Breast epithelium (tissue), 4 donors: ENCODE measurements around the gene NEUROD2. TPM values are rescaled to one million over a fixed set of nuclear protein-coding genes. Genes with fewer than 3 reads are reported as not detected.
"Not testable (repeated sequence)": the region's sequence is repeated elsewhere in the genome, so short reads cannot be mapped to it uniquely, and the experiment has no call there.

Experiments
- DNase-seq, 2 donors: peaks; one replicate each; pipeline ENCODE4 v3.0.0-alpha.2; 2019; ENCODE audit warnings: low spot score in 2 of 2
- H3K27ac ChIP-seq, 2 donors: fragments of 200-600 bp; sonication (generic) in 1 of 2; one replicate each; pipeline ENCODE4 v1.5.1; 2016 to 2019; ENCODE audit warnings: mild to moderate bottlenecking in 1 of 2
- H3K27me3 ChIP-seq, 2 donors: fragments of 200-600 bp; sonication (generic) in 1 of 2; one replicate each; pipeline versions ENCODE4 v1.5.1 to v1.6.0; 2017 to 2019; ENCODE audit warnings: control low read depth in 1 of 2, mild to moderate bottlenecking in 1 of 2
- H3K36me3 ChIP-seq: fragments of 200-600 bp; one replicate; pipeline ENCODE4 v1.5.1; 2019
- H3K4me1 ChIP-seq, 2 donors: fragments of 200-600 bp; sonication (generic); one replicate each; pipeline ENCODE4 v1.5.1; 2016 to 2019; ENCODE audit warnings: control low read depth in 1 of 2
- H3K4me3 ChIP-seq, 3 donors: fragments of 200-600 bp; sonication (generic); 1 replicate in 2 of 3; 2 replicates in 1 of 3; pipeline ENCODE4 v1.5.1; 2016 to 2019; ENCODE audit warnings: mild to moderate bottlenecking in 3 of 3, moderate library complexity in 2 of 3
- H3K9me3 ChIP-seq, 2 donors: fragments of 200-600 bp; sonication (generic) in 1 of 2; one replicate each; pipeline ENCODE4 v1.5.1; 2016 to 2019; ENCODE audit warnings: control low read depth in 1 of 2
- POLR2A ChIP-seq: fragments of 450-650 bp; IDR thresholded peaks from one replicate; pipeline ENCODE4 v1.6.1; 2016; ENCODE audit warnings: antibody characterized with exemption, mild to moderate bottlenecking, moderate library complexity
- POLR2AphosphoS5 ChIP-seq, 3 donors: sonication (generic); formaldehyde crosslinking; IDR thresholded peaks; one replicate each; pipeline ENCODE4 v1.6.1; 2017; ENCODE audit warnings: antibody characterized with exemption in 3 of 3
- intact Hi-C: fragments of 100-400 bp; cut with DNase I; formaldehyde crosslinking; loops from one replicate; pipeline ENCODE4 v1.15.1; 2023; ENCODE audit warnings: low total_unique reads
- total RNA-seq, 3 donors: library from RNA; depleted of rRNA; stranded (reverse); fragments of >200 nt; gene quantifications; one replicate each; pipeline ENCODE4 v1.1.0, GENCODE V29; 2016
- TF ChIP-seq, protein P1 (sequence below), 3 donors: fragments of 450-650 bp; IDR thresholded peaks; one replicate each; pipeline ENCODE4 v1.5.1; 2016 to 2017; ENCODE audit warnings: antibody characterized with exemption in 3 of 3, mild to moderate bottlenecking in 3 of 3, moderate library complexity in 3 of 3

NEUROD2 gene
- total RNA-seq, 3 donors from 2014 or later = not detected

DNA sequence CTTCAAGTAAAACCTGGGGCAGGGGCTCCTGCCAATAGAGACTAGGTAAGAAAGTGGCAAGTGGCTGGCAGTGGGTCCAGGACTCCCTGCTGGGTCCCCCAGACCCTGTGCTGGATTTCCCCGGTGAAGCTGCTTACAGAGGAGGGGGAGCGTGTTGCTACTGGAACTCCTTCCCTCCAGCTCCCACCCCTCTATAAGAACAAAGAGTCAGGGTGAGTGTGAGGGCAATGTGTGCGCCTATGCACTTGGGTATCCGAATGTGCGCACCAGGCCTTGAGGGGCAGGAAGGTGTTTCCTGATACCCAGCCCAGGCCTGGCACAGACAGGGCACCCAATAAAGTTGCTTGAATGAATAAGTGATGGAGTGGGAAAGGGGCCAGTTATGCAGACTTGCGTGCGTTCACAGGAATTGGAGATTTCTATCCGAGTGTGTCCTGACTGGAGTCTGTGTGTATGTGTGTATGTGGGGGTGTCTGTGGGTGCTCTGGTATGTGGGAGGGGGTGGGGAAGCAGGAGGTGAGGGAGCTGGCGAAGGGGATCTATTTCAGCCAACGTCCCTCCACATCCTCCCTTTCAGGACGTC is 11.7 kb downstream of the NEUROD2 start:
- intact Hi-C loops = no loop called here
- Histone ChIP-seq H3K27ac (no peak overlapping the region), H3K4me3 (no peak overlapping the region), H3K9me3 (no peaks in the 10 kb centered on the region), H3K4me1 (no peaks in the 10 kb centered on the region), H3K27me3 (peaks cover 15 to 68% of the 10 kb centered on the region in 2 donors), H3K36me3 (no peaks in the 10 kb centered on the region)
- TF ChIP-seq POLR2A (no peak), POLR2AphosphoS5 (IDR thresholded peaks at IDR 0.05) (no peak)
- TF ChIP-seq, protein P1, sequence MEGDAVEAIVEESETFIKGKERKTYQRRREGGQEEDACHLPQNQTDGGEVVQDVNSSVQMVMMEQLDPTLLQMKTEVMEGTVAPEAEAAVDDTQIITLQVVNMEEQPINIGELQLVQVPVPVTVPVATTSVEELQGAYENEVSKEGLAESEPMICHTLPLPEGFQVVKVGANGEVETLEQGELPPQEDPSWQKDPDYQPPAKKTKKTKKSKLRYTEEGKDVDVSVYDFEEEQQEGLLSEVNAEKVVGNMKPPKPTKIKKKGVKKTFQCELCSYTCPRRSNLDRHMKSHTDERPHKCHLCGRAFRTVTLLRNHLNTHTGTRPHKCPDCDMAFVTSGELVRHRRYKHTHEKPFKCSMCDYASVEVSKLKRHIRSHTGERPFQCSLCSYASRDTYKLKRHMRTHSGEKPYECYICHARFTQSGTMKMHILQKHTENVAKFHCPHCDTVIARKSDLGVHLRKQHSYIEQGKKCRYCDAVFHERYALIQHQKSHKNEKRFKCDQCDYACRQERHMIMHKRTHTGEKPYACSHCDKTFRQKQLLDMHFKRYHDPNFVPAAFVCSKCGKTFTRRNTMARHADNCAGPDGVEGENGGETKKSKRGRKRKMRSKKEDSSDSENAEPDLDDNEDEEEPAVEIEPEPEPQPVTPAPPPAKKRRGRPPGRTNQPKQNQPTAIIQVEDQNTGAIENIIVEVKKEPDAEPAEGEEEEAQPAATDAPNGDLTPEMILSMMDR (IDR thresholded peaks at IDR 0.05) = no peak
- DNase-seq = no peak

- Histone ChIP-seq H3K27me3 (peaks cover 15 to 61% of the 10 kb centered on the region in 2 donors), H3K27ac (no peak overlapping the region), H3K9me3 (no peaks in the 10 kb centered on the region), H3K36me3 (no peaks in the 10 kb centered on the region), H3K4me1 (no peaks in the 10 kb centered on the region), H3K4me3 (no peak overlapping the region)
- TF ChIP-seq, protein P1 (IDR thresholded peaks at IDR 0.05) = no peak
- no peak for TF ChIP-seq POLR2A
- no peak for TF ChIP-seq POLR2AphosphoS5 (IDR thresholded peaks at IDR 0.05)
- intact Hi-C loops = no loop called here
- DNase-seq = no peak
These were observed 12.4 kb downstream of the NEUROD2 start for GRCh38 chr17:39595294-39595693.

DNA sequence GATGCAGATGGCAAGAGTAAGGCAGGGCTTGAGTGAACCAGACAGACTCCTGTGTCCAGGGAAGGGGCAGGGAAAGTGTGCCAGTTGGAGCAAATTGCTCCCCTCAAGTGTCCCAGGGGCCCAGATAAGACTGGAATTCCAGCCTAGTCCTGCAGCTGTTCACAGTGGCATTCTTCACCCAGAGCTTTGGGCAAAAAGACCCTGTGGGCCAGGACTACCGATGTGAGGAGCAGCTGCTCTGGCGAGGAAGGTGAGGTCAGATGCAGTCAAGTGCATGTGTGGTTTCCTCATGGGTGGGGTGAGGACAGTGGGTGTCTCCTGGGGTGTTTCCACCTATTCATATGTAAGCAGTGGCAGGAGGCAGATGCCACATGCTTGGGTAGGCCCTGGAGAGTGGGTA is 14.3 kb downstream of the NEUROD2 start:
- Histone ChIP-seq H3K9me3 (no peaks in the 10 kb centered on the region), H3K4me1 (no peaks in the 10 kb centered on the region), H3K4me3 (no peak overlapping the region), H3K27ac (no peak overlapping the region), H3K36me3 (no peaks in the 10 kb centered on the region), H3K27me3 (peaks cover 11 to 42% of the 10 kb centered on the region in 2 donors)
- no peak for DNase-seq
- intact Hi-C loops = no loop called here
- no peak for TF ChIP-seq POLR2A
- TF ChIP-seq POLR2AphosphoS5 (IDR thresholded peaks at IDR 0.05) = no peak
- TF ChIP-seq, protein P1 (IDR thresholded peaks at IDR 0.05) = no peak

- no peak overlapping the region for H3K27ac ChIP-seq
- no peaks in the 10 kb centered on the region for H3K4me1 ChIP-seq
- no peak overlapping the region for H3K4me3 ChIP-seq
- no peaks in the 10 kb centered on the region for H3K9me3 ChIP-seq
- no peak for DNase-seq
- intact Hi-C loops = no loop called here
- H3K36me3 ChIP-seq = no peaks in the 10 kb centered on the region
- TF ChIP-seq, protein P1 (IDR thresholded peaks at IDR 0.05) = no peak
- TF ChIP-seq POLR2AphosphoS5 (IDR thresholded peaks at IDR 0.05) (no peak), POLR2A (no peak)
- peaks cover 8 to 31% of the 10 kb centered on the region in 2 donors for H3K27me3 ChIP-seq
These were observed 15.5 kb downstream of the NEUROD2 start for GRCh38 chr17:39591958-39592954.

DNA sequence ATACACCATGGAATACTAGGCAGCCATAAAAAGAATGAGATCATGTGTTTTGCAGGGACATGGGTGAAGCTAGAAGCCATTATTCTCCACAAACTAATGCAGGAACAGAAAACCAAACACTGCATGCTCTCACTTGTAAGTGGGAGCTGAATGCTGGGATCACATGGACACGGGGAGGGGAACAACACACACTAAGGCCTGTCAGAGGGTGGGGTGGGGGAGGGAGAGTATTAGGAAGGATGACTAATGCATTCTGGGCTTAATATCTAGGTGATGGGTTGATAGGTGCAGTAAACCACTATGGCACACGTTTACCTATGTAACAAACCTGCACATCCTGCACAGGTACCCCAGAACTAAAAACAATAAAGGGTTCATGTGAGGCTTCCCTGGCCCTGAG is 17.5 kb downstream of the NEUROD2 start:
- H3K36me3 ChIP-seq, H3K27ac ChIP-seq, intact Hi-C loops, H3K4me1 ChIP-seq, H3K9me3 ChIP-seq, DNase-seq, H3K4me3 ChIP-seq, H3K27me3 ChIP-seq: not testable (repeated sequence)
